Measurements from ENCODE around the gene PAK3. TPM values are rescaled to one million over a fixed set of nuclear protein-coding genes. Genes with fewer than 3 reads are reported as not detected.
A peak's percentile ranks its signal among the peaks of the same experiment; 100 is the strongest.

The PAK3 gene
- total RNA-seq, 1 donor from 2014 or later: 1.4 TPM

DNA sequence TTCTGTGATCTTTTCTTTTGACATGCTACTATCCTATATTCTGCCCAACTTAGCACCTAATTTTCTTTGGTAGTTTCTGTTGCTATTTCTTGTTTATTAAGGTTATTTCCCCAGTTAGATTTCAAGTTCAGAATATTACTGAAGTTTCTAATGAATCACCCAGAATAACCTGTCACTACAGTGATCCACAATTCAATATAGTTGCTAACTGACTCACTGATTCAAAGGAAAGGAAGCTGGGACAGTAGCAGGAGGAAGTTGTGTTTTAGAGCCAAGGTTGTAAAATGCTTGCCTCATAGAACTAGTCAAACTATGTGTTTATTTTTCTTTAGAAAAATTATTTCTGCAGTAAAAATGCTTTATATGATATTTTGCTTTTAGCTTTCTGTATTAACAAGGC lies 37.4 kb downstream of the PAK3 start:
- no peak for ATAC-seq
- no peaks in the 10 kb centered on the region for H3K36me3 ChIP-seq
- TF ChIP-seq CTCF (IDR thresholded peaks at IDR 0.05): no peak
- H3K4me3 ChIP-seq: no peak overlapping the region
- no peaks in the 10 kb centered on the region for H3K4me1 ChIP-seq
- no peaks in the 10 kb centered on the region for H3K9me3 ChIP-seq
- H3K27ac ChIP-seq: no peak overlapping the region
- intact Hi-C loops (cut with DNase I): no loop called here
- H3K27me3 ChIP-seq: no peaks in the 10 kb centered on the region
- DNase-seq: no peak

- H3K27me3 ChIP-seq: no peaks in the 10 kb centered on the region
These were observed 49.9 kb downstream of the PAK3 start for GRCh38 chrX:111145878-111146277.

DNA sequence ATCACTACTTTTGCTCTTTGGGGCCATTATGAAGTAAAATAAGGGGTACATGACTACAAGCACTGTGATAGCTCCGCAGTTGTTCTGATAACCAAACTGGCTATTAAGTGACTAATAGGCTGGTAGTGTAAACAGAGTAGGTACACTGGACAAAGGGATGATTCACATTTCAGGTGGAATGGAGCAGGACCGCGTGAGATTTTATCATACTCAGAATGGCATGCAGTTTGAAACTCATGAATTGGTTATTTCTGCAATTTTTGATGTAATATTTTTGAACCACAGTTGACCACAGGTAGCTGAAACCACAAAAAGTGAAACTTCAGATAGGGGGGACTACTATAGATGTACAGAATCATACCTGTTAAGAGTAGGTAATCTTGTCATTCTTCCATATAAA lies 55.8 kb downstream of the PAK3 start:
- intact Hi-C loops (cut with DNase I): no loop called here
- no peak for DNase-seq
- no peak overlapping the region for H3K27ac ChIP-seq
- no peaks in the 10 kb centered on the region for H3K27me3 ChIP-seq
- no peak for ATAC-seq
- no peaks in the 10 kb centered on the region for H3K36me3 ChIP-seq
- H3K9me3 ChIP-seq: no peaks in the 10 kb centered on the region
- TF ChIP-seq CTCF (IDR thresholded peaks at IDR 0.05): no peak
- H3K4me1 ChIP-seq: no peaks in the 10 kb centered on the region
- no peak overlapping the region for H3K4me3 ChIP-seq

More at GRCh38 chrX:111145878-111146277, 49.9 kb downstream of the PAK3 start:
- Histone ChIP-seq H3K4me1 (no peaks in the 10 kb centered on the region), H3K36me3 (no peaks in the 10 kb centered on the region), H3K9me3 (no peaks in the 10 kb centered on the region), H3K4me3 (no peak overlapping the region), H3K27ac (no peak overlapping the region)
- ATAC-seq (no peak), DNase-seq (no peak)
- no peak for TF ChIP-seq CTCF (IDR thresholded peaks at IDR 0.05)
- intact Hi-C loops (cut with DNase I): no loop called here

DNA sequence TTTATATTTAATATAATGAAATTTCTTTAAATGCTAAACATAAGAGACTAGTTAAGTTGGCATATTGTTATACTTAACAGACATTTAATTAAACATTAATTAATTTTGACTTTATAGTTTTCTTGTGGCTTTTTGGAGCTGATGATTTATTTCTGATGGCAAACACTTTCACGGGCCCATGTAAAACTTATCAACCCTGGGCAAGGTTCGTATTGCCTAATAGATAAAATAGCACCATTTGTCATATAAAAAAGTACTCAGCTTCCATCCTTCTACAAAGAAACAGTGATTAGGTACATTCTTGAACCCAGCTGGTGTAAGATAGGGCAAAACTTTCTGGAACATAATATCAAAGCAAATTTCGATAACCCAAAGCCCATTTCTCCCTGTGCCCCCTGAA lies 63.2 kb downstream of the PAK3 start:
- DNase-seq: no peak
- intact Hi-C loops (cut with DNase I): no loop called here
- Histone ChIP-seq H3K27ac (no peak overlapping the region), H3K36me3 (no peaks in the 10 kb centered on the region), H3K27me3 (no peaks in the 10 kb centered on the region), H3K9me3 (no peaks in the 10 kb centered on the region), H3K4me1 (no peaks in the 10 kb centered on the region), H3K4me3 (no peak overlapping the region)
- no peak for TF ChIP-seq CTCF (IDR thresholded peaks at IDR 0.05)
- ATAC-seq: no peak

DNA sequence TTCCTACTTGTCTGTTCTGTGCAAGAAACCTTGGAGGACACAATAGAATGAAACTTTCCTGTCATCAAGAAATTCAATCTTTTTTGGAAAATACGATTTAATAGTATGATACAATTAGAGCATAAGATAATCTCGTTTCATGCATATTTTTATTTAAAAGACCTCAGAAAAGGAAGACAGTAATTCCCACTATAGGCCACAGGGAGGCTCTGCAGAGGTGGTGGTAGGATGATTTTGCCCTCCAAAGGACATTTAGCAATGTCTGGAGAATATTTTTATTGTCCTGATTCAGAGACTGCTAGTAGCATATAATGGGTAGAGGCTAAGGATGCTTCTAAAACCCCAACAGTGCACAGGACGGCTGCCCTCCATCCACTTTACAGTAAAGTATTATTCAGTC lies 68.7 kb downstream of the PAK3 start:
- no peaks in the 10 kb centered on the region for H3K4me1 ChIP-seq
- intact Hi-C loops (cut with DNase I): no loop called here

More for the DNA sequence above, 68.7 kb downstream of the PAK3 start:
- no peaks in the 10 kb centered on the region for H3K36me3 ChIP-seq
- H3K27ac ChIP-seq: no peak overlapping the region
- ATAC-seq (no peak), DNase-seq (no peak)
- no peaks in the 10 kb centered on the region for H3K27me3 ChIP-seq
- no peak overlapping the region for H3K4me3 ChIP-seq
- H3K9me3 ChIP-seq: no peaks in the 10 kb centered on the region
- peak; percentile 27 for TF ChIP-seq CTCF (IDR thresholded peaks at IDR 0.05)
